Omental fat pad (tissue), 4 donors: ENCODE data around the gene TYW3. TPM values are rescaled to one million over a fixed set of nuclear protein-coding genes. Genes with fewer than 3 reads are reported as not detected.

Experiments
- ATAC-seq: fragments of 150-250 bp; one replicate; pipeline ENCODE4 v1.9.1; 2016; ENCODE audit warnings: mild to moderate bottlenecking, moderate library complexity; ENCODE audit not compliant: low FRiP score
- DNase-seq: peaks from one replicate; pipeline ENCODE4 v3.0.0-alpha.2; 2019; ENCODE audit warnings: low spot score
- total RNA-seq, 4 donors: library from RNA; depleted of rRNA; stranded (reverse); fragments of >200 nt; gene quantifications; one replicate each; pipeline ENCODE4 v1.1.0, GENCODE V29; 2016
- TF ChIP-seq, protein P1 (sequence below), 3 donors: fragments of 450-650 bp; IDR thresholded peaks; one replicate each; pipeline ENCODE4 v1.5.1; 2016 to 2017; ENCODE audit warnings: antibody characterized with exemption in 3 of 3, mild to moderate bottlenecking in 3 of 3, moderate library complexity in 2 of 3

Gene TYW3
- total RNA-seq, 4 donors from 2014 or later: 11.2 to 19.7 (median 13.6) TPM

DNA sequence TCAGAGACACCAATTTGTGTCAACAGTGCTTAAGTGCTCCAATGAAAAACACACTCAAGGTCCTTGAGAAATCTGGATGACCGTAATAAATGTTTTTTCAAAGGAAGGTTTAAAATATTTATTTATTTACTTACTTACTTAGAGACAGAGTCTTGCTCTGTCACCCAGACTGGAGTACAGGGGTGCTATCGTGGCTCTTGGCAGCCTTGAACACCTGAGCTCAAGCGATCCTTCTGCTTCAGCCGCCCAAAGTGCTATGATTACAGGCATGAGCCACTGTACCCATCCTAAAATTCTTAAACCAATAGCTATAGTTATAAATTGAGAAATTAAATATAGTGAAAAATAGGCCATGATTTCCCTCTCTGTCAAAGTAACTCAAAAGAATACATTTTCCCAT lies 42.0 kb upstream of the TYW3 start:
- DNase-seq (no peak), ATAC-seq (no peak)
- TF ChIP-seq, protein P1, sequence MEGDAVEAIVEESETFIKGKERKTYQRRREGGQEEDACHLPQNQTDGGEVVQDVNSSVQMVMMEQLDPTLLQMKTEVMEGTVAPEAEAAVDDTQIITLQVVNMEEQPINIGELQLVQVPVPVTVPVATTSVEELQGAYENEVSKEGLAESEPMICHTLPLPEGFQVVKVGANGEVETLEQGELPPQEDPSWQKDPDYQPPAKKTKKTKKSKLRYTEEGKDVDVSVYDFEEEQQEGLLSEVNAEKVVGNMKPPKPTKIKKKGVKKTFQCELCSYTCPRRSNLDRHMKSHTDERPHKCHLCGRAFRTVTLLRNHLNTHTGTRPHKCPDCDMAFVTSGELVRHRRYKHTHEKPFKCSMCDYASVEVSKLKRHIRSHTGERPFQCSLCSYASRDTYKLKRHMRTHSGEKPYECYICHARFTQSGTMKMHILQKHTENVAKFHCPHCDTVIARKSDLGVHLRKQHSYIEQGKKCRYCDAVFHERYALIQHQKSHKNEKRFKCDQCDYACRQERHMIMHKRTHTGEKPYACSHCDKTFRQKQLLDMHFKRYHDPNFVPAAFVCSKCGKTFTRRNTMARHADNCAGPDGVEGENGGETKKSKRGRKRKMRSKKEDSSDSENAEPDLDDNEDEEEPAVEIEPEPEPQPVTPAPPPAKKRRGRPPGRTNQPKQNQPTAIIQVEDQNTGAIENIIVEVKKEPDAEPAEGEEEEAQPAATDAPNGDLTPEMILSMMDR (IDR thresholded peaks at IDR 0.05): no peak

DNA sequence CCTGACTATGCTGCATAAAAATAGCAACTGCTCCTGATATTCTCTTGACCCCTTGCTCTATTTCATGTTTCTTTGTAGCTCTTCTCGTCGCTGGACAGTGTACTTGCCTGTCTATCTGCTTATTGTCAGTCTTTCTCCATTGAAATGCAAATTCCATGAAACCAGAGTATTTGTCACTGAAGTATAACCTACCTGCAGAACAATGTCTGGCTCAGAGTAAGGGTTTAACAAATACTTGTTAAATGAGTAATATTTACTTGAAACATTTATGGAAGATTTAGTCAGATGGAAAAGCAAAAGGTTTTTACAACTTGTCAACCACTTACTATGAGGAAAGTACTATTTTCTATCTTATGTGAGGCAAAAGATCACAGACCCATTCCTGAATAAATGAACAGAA lies 39.5 kb upstream of the TYW3 start:
- DNase-seq (no peak), ATAC-seq (no peak)
- TF ChIP-seq, protein P1 (IDR thresholded peaks at IDR 0.05): no peak

DNA sequence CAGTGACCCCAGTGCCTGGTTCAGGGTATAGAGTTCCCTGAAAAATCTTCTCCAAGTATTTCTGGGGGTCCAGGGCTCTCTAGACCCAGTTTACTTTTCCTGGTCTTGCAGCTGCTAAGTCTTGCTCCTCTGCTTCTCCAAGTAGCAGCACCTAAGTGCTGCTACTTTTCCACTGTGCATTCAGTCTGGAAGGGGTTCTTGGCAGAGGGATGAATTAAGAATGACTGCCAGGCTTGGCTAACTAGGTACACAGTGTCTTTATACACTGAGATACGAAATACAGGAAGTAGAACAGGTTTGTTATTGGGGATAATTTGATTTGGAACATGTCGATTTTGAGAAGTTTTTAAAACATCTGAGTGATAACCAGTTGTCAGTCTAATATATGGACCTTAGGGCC lies 35.1 kb upstream of the TYW3 start:
- ATAC-seq: no peak
- DNase-seq: no peak
- TF ChIP-seq, protein P1 (IDR thresholded peaks at IDR 0.05): no peak

DNA sequence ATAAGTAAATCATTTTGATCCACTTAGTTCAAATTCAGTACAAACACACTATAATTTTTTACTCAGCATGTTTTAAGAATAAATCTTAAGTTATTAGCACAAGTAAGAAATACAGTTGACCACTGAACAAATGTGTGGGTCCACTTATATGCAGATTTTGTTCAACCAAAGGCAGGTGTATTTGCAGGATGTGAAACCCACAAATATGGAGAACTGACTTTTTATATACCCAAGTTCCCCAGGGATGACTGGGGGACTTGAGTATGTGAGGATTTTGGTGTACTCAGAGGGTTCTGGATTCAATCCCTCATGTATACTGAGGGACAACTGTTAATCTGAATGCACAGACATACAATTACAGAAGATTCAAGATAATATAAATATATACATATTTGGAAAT lies 33.6 kb upstream of the TYW3 start:
- DNase-seq (no peak), ATAC-seq (no peak)
- TF ChIP-seq, protein P1 (IDR thresholded peaks at IDR 0.05): no peak

DNA sequence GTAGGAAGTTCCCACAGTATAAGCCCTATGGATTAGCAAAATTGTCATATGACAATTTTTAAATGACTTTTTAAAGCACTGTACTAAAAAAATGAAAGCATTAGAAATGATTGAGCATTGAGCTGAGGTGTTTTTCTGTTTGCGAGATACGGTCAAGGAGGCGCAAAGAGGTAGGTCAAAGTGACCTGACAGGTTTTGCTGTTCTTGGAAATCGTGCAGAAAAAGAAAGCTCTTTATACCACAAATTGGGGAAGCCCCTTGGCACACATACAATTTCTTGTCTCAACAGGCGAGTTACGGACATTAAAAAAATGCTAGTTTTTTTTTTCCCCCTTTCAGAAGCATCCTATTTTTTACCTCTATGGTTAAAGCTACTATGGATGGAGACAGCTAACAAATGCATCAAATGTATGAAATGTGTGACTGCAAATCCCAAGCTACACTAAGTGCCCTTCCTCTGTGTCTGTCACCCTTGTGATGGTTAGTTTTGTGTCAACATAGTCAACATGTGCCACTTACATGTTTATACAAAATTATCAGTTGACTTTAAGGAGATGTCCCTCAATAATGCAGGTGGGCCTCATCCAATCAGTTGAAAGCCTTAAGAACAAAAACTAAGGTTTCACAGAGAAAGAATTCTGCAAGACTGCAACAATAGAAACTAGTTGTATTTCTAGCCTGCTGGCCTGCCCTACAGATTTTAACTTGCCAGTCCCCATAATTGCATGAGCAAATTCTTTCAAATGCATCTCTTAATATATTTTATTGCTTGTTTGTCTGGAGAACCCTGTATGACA lies 29.4 kb upstream of the TYW3 start:
- DNase-seq (no peak), ATAC-seq (no peak)
- TF ChIP-seq, protein P1 (IDR thresholded peaks at IDR 0.05): no peak

DNA sequence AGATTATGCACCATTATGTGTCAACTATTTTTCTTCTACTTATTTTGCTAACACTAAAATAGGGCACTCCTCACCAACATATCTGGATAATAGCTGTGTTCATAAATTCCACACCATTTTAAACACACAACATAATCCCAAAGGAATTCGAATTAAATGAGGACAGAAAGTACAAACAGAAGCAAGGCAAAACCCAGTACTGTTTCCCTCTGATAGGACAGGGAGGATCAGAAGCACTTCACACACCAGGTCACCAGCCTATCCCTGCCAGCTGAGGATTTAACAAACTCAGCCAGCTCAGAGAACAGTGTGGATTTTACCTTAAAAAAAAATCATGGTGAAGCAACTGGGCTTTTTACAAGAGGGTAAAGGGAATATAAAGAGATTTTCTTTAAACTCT lies 20.1 kb upstream of the TYW3 start:
- ATAC-seq: no peak
- TF ChIP-seq, protein P1 (IDR thresholded peaks at IDR 0.05): no peak

DNA sequence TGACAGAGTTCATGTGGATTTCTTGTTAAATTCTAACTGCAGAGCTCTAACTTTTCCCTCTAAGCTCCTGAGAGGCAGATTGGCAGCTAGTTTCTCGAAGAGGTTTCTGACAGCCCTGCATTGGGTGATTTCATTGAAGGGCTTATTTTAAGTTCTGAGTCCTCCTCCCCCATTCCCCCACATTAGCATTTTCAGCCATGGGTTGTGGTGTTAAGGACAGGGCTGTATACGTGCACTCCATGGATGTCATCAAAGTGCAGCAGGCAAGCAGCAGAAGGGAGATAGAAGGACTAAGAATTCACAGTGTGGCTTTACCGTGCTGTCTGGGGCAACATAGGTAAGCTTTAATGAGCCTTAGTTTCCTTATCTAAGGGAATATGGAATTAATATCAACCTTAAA lies 19.1 kb upstream of the TYW3 start:
- DNase-seq: no peak
- TF ChIP-seq, protein P1 (IDR thresholded peaks at IDR 0.05): no peak
- no peak for ATAC-seq

More for the DNA sequence above, 20.1 kb upstream of the TYW3 start:
- DNase-seq: no peak
